ENCODE measurements around the gene SLC8A1.

DNA sequence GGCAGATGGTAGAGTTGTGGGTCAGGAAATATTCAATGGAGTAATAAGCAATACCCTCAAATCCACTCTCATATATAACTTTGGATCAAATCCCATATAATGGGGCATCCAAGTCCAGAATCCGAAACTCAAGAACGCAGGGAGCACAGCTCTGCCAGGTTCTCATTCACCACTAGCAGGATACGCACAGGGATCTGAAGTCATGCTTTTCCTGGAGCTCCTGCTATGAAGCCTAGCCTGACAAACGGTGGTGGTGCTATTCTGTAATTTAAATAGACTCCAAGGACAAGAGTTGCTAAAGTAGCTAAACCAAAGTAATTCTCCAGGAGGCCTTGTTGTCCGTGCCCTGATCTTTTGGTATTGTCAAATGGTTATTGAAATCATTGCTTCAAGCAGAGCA is 264.8 kb downstream of the SLC8A1 start:
- TF ChIP-seq CTCF (IDR thresholded peaks at IDR 0.05) (no peak), POLR2A (IDR thresholded peaks at IDR 0.05) (no peak)
